Measurements from ENCODE around the gene PSMA6. TPM values are rescaled to one million over a fixed set of nuclear protein-coding genes. Genes with fewer than 3 reads are reported as not detected.

PSMA6 gene
- total and polyA plus RNA-seq, 2 of the 8 experiments (the other 6 are each of a cell fraction or from before 2014, with no cell fraction given) = 180 to 238 TPM

- H4K20me1 ChIP-seq (replicated peaks in 1 of 2; ENCODE audit: control insufficient read depth in 1 of 2, insufficient read depth in 2 of 2, low read length in 2 of 2) = peaks cover 0 to 2% of the 10 kb centered on the region in 2 experiments
- no peak overlapping the region for H3K18ac ChIP-seq (ENCODE audit: extremely low read depth, low read length)
- H2BK12ac ChIP-seq (ENCODE audit: low read depth, low read length) = no peak overlapping the region
- no peaks in the 10 kb centered on the region for H3K79me2 ChIP-seq (ENCODE audit: control insufficient read depth in 1 of 2, insufficient read depth in 2 of 2, low read length in 2 of 2)
- no peak overlapping the region for H3K4me3 ChIP-seq (ENCODE audit: extremely low read depth in 1 of 4, insufficient read depth in 2 of 4, low read depth in 3 of 4, low read length in 4 of 4)
- no peak overlapping the region for H2BK15ac ChIP-seq (ENCODE audit: low read length)
- H3K9ac ChIP-seq (replicated peaks in 1 of 4; ENCODE audit: extremely low read depth in 1 of 4, low read depth in 3 of 4, low read length in 3 of 4) = no peak overlapping the region
- no peak overlapping the region for H2BK5ac ChIP-seq (ENCODE audit: low read depth, low read length)
- no peak overlapping the region for H4K8ac ChIP-seq (ENCODE audit: extremely low read depth, insufficient read depth, low read length)
- H3K14ac ChIP-seq (ENCODE audit: insufficient read length) = no peak overlapping the region
- peaks cover 0 to 6% (median 2%) of the 10 kb centered on the region in 4 experiments; a peak in 3 of 7 replicates for H3K4me1 ChIP-seq (replicated peaks in 1 of 4; ENCODE audit: control insufficient read depth in 3 of 4, insufficient read depth in 4 of 4, low read length in 3 of 4)
- H3K56ac ChIP-seq (replicated peaks; ENCODE audit: insufficient read length, low read depth, low read length) = no peak overlapping the region
- FAIRE-seq (no peak), DNase-seq (ENCODE audit: low read depth in 1 of 2, low spot score in 2 of 2) (no peak)
- no peak overlapping the region for H2AK5ac ChIP-seq (ENCODE audit: low read depth, low read length)
- H3K36me3 ChIP-seq (ENCODE audit: control insufficient read depth in 2 of 4, insufficient read depth in 4 of 4, low read length in 3 of 4) = no peaks in the 10 kb centered on the region
- CTCF ChIA-PET (ENCODE audit: partially characterized antibody) = interaction anchor here (0.7 kb wide), 1 partner anchor 319 kb away, joined by 3 read pairs; no protein-coding TSS in a partner anchor
- no peak overlapping the region for H2BK20ac ChIP-seq (ENCODE audit: low read length)
- H4K5ac ChIP-seq (ENCODE audit: insufficient read length, low read depth, low read length) = no peak overlapping the region
- no peaks in the 10 kb centered on the region for H3K27me3 ChIP-seq (replicated peaks in 1 of 4; ENCODE audit: control insufficient read depth in 3 of 4, extremely low read depth in 1 of 4, insufficient read depth in 3 of 4, low read length in 3 of 4)
- H3K4ac ChIP-seq (replicated peaks; ENCODE audit: insufficient read length, low read depth, low read length) = no peak overlapping the region
- no peak overlapping the region for H3K23ac ChIP-seq (ENCODE audit: insufficient read length)
- TF ChIP-seq TEAD4 (IDR thresholded peaks at IDR 0.05; ENCODE audit: low read depth, low read length) = no peak
- no peak for TF ChIP-seq CREB1 (IDR thresholded peaks at IDR 0.05)
- TF ChIP-seq EP300 (IDR thresholded peaks at IDR 0.05; ENCODE audit: borderline replicate concordance in 1 of 2, low read depth in 2 of 2, low read length in 2 of 2) = no peak
- TF ChIP-seq KDM5A (IDR thresholded peaks at IDR 0.05; ENCODE audit: low read length) = no peak
- TF ChIP-seq HDAC2 (IDR thresholded peaks at IDR 0.05; ENCODE audit: borderline replicate concordance in 1 of 2, low read depth in 2 of 2, low read length in 2 of 2) = no peak
- TF ChIP-seq SP2 (IDR thresholded peaks at IDR 0.05; ENCODE audit: low read length) = no peak
- TF ChIP-seq BACH1 (IDR thresholded peaks at IDR 0.05; ENCODE audit: low read length) = no peak
- TF ChIP-seq EGR1 (IDR thresholded peaks at IDR 0.05; ENCODE audit: borderline replicate concordance, low read depth, low read length) = no peak
- TF ChIP-seq CHD2 (IDR thresholded peaks at IDR 0.05; ENCODE audit: low read length) = no peak
- TF ChIP-seq TBP (IDR thresholded peaks at IDR 0.05; ENCODE audit: low read depth, low read length) = no peak
- TF ChIP-seq MAX (IDR thresholded peaks at IDR 0.05) = no peak
- TF ChIP-seq CBX5 (IDR thresholded peaks at IDR 0.05; ENCODE audit: low read depth, low read length) = no peak
- TF ChIP-seq, protein P1, sequence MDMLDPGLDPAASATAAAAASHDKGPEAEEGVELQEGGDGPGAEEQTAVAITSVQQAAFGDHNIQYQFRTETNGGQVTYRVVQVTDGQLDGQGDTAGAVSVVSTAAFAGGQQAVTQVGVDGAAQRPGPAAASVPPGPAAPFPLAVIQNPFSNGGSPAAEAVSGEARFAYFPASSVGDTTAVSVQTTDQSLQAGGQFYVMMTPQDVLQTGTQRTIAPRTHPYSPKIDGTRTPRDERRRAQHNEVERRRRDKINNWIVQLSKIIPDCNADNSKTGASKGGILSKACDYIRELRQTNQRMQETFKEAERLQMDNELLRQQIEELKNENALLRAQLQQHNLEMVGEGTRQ (IDR thresholded peaks at IDR 0.05; ENCODE audit: low read length) = no peak
- TF ChIP-seq RXRA (IDR thresholded peaks at IDR 0.05; ENCODE audit: insufficient read depth, low read depth, low read length) = no peak
- H3K27ac ChIP-seq (ENCODE audit: low read depth, low read length) = no peak overlapping the region
- H3K9me3 ChIP-seq (ENCODE audit: insufficient read depth in 2 of 2, low read depth in 1 of 2, low read length in 1 of 2) = no peaks in the 10 kb centered on the region
- POLR2A ChIA-PET (ENCODE audit: partially characterized antibody) = interaction anchor here (2.2 to 2.5 kb wide), 2 partner anchors 11 to 41 kb away, joined by 7 to 10 read pairs; partner anchors contain the start of gene NFKBIA
- H4K91ac ChIP-seq (replicated peaks; ENCODE audit: insufficient read length, low read length) = no peak overlapping the region
- no peak overlapping the region for H2AFZ ChIP-seq (ENCODE audit: low read length)
- no peaks in the 10 kb centered on the region for H3K23me2 ChIP-seq (ENCODE audit: low read depth, low read length)
- no peak overlapping the region for H3K4me2 ChIP-seq (ENCODE audit: insufficient read depth in 1 of 2, low read depth in 2 of 2, low read length in 2 of 2)
- 72% methylated on average over 3 of the region's 3 CpGs; no CpG with 5 or more reads in 1 of the 2 experiments for WGBS, 2 experiments (ENCODE audit: extremely low coverage in 1 of 2, insufficient coverage in 1 of 2, insufficient read length in 1 of 2, insufficient replicate concordance in 2 of 2, low coverage in 1 of 2, low lambda C conversion rate in 2 of 2, missing lambda C conversion rate in 1 of 2)
- H3K79me1 ChIP-seq (ENCODE audit: low read depth, low read length) = no peaks in the 10 kb centered on the region
- no peak overlapping the region for H2BK120ac ChIP-seq (replicated peaks; ENCODE audit: low read depth, low read length)
These were observed 70.3 kb downstream of the PSMA6 start for GRCh38 chr14:35362450-35362849.
